HEK293 (cell line): ENCODE measurements around the gene MUC12.

Experiments used
- BCL11A ChIP-seq: fragments of 450-650 bp; formaldehyde crosslinking; IDR thresholded peaks from 2 replicates; pipeline ENCODE4 v1.5.1; 2016; ENCODE audit warnings: low read depth, missing biosample characterization, missing genetic modification characterization
- GLI4 ChIP-seq: fragments of 450-650 bp; formaldehyde crosslinking; IDR thresholded peaks from 2 replicates; pipeline ENCODE4 v1.5.1; 2016; ENCODE audit warnings: missing biosample characterization, missing genetic modification characterization
- GLIS1 ChIP-seq: fragments of 450-650 bp; formaldehyde crosslinking; IDR thresholded peaks from 2 replicates; pipeline ENCODE4 v1.5.1; 2016; ENCODE audit warnings: missing biosample characterization, missing genetic modification characterization
- GLIS2 ChIP-seq: fragments of 450-650 bp; formaldehyde crosslinking; IDR thresholded peaks from 2 replicates; pipeline ENCODE4 v1.5.1; 2016; ENCODE audit warnings: missing biosample characterization, missing genetic modification characterization
- HOXA7 ChIP-seq: sonication (generic); formaldehyde crosslinking; IDR thresholded peaks from 2 replicates; pipeline ENCODE4 v1.8.1; 2022; ENCODE audit warnings: missing genetic modification reagents, borderline replicate concordance
- KLF7 ChIP-seq: fragments of 450-650 bp; formaldehyde crosslinking; IDR thresholded peaks from 2 replicates; pipeline ENCODE4 v1.5.1; 2016; ENCODE audit warnings: missing biosample characterization, missing genetic modification characterization, borderline replicate concordance
- KLF9 ChIP-seq: fragments of 450-650 bp; formaldehyde crosslinking; IDR thresholded peaks from 2 replicates; pipeline ENCODE4 v1.5.1; 2016; ENCODE audit warnings: missing biosample characterization, missing genetic modification characterization, low read depth
- OSR2 ChIP-seq: fragments of 450-650 bp; formaldehyde crosslinking; IDR thresholded peaks from 2 replicates; pipeline ENCODE4 v1.5.1; 2016; ENCODE audit warnings: missing biosample characterization, missing genetic modification characterization
- SP3 ChIP-seq: fragments of 450-650 bp; formaldehyde crosslinking; IDR thresholded peaks from 2 replicates; pipeline ENCODE4 v1.5.1; 2016; ENCODE audit warnings: missing biosample characterization, missing genetic modification characterization
- SP7 ChIP-seq: fragments of 450-650 bp; formaldehyde crosslinking; IDR thresholded peaks from 2 replicates; pipeline ENCODE4 v1.5.1; 2016; ENCODE audit warnings: missing biosample characterization, missing genetic modification characterization
- YY1 ChIP-seq: fragments of 450-650 bp; formaldehyde crosslinking; IDR thresholded peaks from 2 replicates; pipeline ENCODE4 v1.5.1; 2018; ENCODE audit warnings: missing biosample characterization, missing genetic modification characterization
- ZBTB17 ChIP-seq: fragments of 450-650 bp; formaldehyde crosslinking; IDR thresholded peaks from 2 replicates; pipeline ENCODE4 v1.5.1; 2016; ENCODE audit warnings: missing biosample characterization, missing genetic modification characterization
- ZFHX2 ChIP-seq: fragments of 450-650 bp; formaldehyde crosslinking; conservative IDR thresholded peaks from 2 replicates; pipeline ENCODE4 v1.5.1; 2016; ENCODE audit warnings: missing biosample characterization, missing genetic modification characterization
- ZNF157 ChIP-seq: fragments of 450-650 bp; formaldehyde crosslinking; IDR thresholded peaks from 2 replicates; pipeline ENCODE4 v1.5.1; 2016; ENCODE audit warnings: missing biosample characterization, missing genetic modification characterization
- ZNF19 ChIP-seq: fragments of 450-650 bp; formaldehyde crosslinking; IDR thresholded peaks from 2 replicates; pipeline ENCODE4; 2016; ENCODE audit warnings: missing biosample characterization, missing genetic modification characterization, low read depth
- ZNF266 ChIP-seq: fragments of 450-650 bp; formaldehyde crosslinking; IDR thresholded peaks from 2 replicates; pipeline ENCODE4 v1.5.1; 2016; ENCODE audit warnings: missing biosample characterization, missing genetic modification characterization, low read depth
- ZNF302 ChIP-seq: fragments of 450-650 bp; formaldehyde crosslinking; IDR thresholded peaks from 2 replicates; pipeline ENCODE4 v1.5.1; 2016; ENCODE audit warnings: missing biosample characterization, missing genetic modification characterization, low read depth
- ZNF354C ChIP-seq: fragments of 450-650 bp; formaldehyde crosslinking; IDR thresholded peaks from 2 replicates; pipeline ENCODE4 v1.5.1; 2016; ENCODE audit warnings: missing biosample characterization, missing genetic modification characterization, low read depth, borderline replicate concordance
- ZNF560 ChIP-seq: fragments of 450-650 bp; formaldehyde crosslinking; IDR thresholded peaks from 2 replicates; pipeline ENCODE4 v1.5.1; 2017; ENCODE audit warnings: missing biosample characterization, missing genetic modification characterization, borderline replicate concordance
- ZNF596 ChIP-seq: fragments of 450-650 bp; IDR thresholded peaks from 2 replicates; pipeline ENCODE4 v1.5.0; 2018; ENCODE audit warnings: missing biosample characterization, mild to moderate bottlenecking, missing genetic modification characterization, moderate library complexity
- ZNF600 ChIP-seq: fragments of 450-650 bp; formaldehyde crosslinking; IDR thresholded peaks from 2 replicates; pipeline ENCODE4 v1.5.1; 2016; ENCODE audit warnings: missing biosample characterization, missing genetic modification characterization
- ZNF629 ChIP-seq: fragments of 450-650 bp; formaldehyde crosslinking; IDR thresholded peaks from 2 replicates; pipeline ENCODE4 v1.5.1; 2017; ENCODE audit warnings: missing biosample characterization, missing genetic modification characterization
- TF ChIP-seq, protein P1 (sequence below): fragments of 450-650 bp; formaldehyde crosslinking; IDR thresholded peaks from 2 replicates; pipeline ENCODE4 v1.5.1; 2016; ENCODE audit warnings: missing biosample characterization, missing genetic modification characterization
- TF ChIP-seq, protein P2 (sequence below): fragments of 450-650 bp; formaldehyde crosslinking; IDR thresholded peaks from 2 replicates; pipeline ENCODE4 v1.5.1; 2017; ENCODE audit warnings: missing biosample characterization, missing genetic modification characterization
- TF ChIP-seq, protein P3 (sequence below): fragments of 450-650 bp; formaldehyde crosslinking; IDR thresholded peaks from 2 replicates; pipeline ENCODE4 v1.5.1; 2016; ENCODE audit warnings: missing biosample characterization, missing genetic modification characterization
- TF ChIP-seq, protein P4 (sequence below): fragments of 450-650 bp; formaldehyde crosslinking; IDR thresholded peaks from 2 replicates; pipeline ENCODE4 v1.5.1; 2016; ENCODE audit warnings: missing biosample characterization, missing genetic modification characterization
- TF ChIP-seq, protein P5 (sequence below): fragments of 450-650 bp; formaldehyde crosslinking; optimal IDR thresholded peaks from 2 replicates; pipeline ENCODE3; 2016; ENCODE audit warnings: missing biosample characterization, mild to moderate bottlenecking, missing genetic modification characterization
- TF ChIP-seq, protein P6 (sequence below): fragments of 450-650 bp; formaldehyde crosslinking; IDR thresholded peaks from 2 replicates; pipeline ENCODE4 v1.5.1; 2016; ENCODE audit warnings: missing biosample characterization, missing genetic modification characterization

Gene MUC12

DNA sequence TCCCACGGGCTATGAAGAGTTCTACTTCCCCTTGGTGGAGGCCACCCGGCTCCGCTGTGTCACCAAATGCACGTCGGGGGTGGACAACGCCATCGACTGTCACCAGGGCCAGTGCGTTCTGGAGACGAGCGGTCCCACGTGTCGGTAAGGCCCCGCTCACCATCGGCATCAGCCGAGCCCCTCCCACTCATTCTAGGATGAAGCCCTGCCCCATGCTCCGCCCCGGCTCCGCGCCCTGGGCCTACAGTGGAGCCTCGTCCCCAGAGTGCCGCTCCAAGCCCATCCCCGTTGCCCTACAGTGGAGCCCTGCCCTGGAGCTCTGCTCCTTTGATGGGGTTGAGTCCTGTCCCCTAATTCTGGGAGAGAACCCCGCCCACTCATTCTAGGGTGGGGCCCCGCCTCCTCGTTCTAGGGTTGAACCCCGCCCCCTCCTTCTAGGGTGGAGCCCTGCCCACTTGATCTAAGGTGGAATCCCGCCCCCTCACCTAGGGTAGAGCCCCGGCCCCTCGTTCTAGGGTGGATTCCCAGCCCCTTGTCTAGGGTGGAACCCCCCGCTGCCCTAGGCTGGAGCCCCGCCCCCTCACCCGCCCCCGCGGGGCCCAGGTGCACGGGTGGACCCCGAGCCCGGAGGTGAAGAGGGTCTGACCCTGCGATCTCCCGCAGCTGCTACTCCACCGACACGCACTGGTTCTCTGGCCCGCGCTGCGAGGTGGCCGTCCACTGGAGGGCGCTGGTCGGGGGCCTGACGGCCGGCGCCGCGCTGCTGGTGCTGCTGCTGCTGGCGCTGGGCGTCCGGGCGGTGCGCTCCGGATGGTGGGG, 3.4 kb upstream of the MUC12 start (continued):
- TF ChIP-seq ZNF354C (no peak), SP3 (tag by site-specific recombination) (peak; percentile 91), ZNF600 (0 out of 2 replicates have a peak, but pooled peaks have one; percentile 15), ZFHX2 (tag by site-specific recombination) (peak; percentile 90), ZNF19 (tag by site-specific recombination) (no peak), OSR2 (peak; percentile 25; the same call in 1 of the 2 replicates), BCL11A (tag by site-specific recombination) (peak; percentile 66; the same call in 1 of the 2 replicates), YY1 (0 out of 2 replicates have a peak, but pooled peaks have one; percentile 17), ZNF629 (tag by site-specific recombination) (no peak), HOXA7 (CRISPR knock-in tag) (no peak), GLIS1 (tag by site-specific recombination) (peak; percentile 55), GLI4 (tag by site-specific recombination) (no peak), ZBTB17 (tag by site-specific recombination) (0 out of 2 replicates have a peak, but pooled peaks have one; percentile 18), ZNF560 (tag by site-specific recombination) (peak; percentile 68; the same call in 1 of the 2 replicates), ZNF157 (tag by site-specific recombination) (no peak), ZNF596 (tag by site-specific recombination) (peak; percentile 46; the same call in 1 of the 2 replicates), KLF7 (peak; percentile 60; the same call in 1 of the 2 replicates), ZNF302 (tag by site-specific recombination) (no peak), ZNF266 (tag by site-specific recombination) (no peak), SP7 (tag by site-specific recombination) (peak; percentile 63), GLIS2 (tag by site-specific recombination) (peak; percentile 80), KLF9 (tag by site-specific recombination) (peak; percentile 88)
- TF ChIP-seq, protein P1, sequence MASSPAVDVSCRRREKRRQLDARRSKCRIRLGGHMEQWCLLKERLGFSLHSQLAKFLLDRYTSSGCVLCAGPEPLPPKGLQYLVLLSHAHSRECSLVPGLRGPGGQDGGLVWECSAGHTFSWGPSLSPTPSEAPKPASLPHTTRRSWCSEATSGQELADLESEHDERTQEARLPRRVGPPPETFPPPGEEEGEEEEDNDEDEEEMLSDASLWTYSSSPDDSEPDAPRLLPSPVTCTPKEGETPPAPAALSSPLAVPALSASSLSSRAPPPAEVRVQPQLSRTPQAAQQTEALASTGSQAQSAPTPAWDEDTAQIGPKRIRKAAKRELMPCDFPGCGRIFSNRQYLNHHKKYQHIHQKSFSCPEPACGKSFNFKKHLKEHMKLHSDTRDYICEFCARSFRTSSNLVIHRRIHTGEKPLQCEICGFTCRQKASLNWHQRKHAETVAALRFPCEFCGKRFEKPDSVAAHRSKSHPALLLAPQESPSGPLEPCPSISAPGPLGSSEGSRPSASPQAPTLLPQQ (tag by site-specific recombination), result peak; percentile 22; the same call in 1 of the 2 replicates
- TF ChIP-seq, protein P2, sequence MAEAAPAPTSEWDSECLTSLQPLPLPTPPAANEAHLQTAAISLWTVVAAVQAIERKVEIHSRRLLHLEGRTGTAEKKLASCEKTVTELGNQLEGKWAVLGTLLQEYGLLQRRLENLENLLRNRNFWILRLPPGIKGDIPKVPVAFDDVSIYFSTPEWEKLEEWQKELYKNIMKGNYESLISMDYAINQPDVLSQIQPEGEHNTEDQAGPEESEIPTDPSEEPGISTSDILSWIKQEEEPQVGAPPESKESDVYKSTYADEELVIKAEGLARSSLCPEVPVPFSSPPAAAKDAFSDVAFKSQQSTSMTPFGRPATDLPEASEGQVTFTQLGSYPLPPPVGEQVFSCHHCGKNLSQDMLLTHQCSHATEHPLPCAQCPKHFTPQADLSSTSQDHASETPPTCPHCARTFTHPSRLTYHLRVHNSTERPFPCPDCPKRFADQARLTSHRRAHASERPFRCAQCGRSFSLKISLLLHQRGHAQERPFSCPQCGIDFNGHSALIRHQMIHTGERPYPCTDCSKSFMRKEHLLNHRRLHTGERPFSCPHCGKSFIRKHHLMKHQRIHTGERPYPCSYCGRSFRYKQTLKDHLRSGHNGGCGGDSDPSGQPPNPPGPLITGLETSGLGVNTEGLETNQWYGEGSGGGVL (tag by site-specific recombination), result peak; percentile 42
- TF ChIP-seq, protein P3, sequence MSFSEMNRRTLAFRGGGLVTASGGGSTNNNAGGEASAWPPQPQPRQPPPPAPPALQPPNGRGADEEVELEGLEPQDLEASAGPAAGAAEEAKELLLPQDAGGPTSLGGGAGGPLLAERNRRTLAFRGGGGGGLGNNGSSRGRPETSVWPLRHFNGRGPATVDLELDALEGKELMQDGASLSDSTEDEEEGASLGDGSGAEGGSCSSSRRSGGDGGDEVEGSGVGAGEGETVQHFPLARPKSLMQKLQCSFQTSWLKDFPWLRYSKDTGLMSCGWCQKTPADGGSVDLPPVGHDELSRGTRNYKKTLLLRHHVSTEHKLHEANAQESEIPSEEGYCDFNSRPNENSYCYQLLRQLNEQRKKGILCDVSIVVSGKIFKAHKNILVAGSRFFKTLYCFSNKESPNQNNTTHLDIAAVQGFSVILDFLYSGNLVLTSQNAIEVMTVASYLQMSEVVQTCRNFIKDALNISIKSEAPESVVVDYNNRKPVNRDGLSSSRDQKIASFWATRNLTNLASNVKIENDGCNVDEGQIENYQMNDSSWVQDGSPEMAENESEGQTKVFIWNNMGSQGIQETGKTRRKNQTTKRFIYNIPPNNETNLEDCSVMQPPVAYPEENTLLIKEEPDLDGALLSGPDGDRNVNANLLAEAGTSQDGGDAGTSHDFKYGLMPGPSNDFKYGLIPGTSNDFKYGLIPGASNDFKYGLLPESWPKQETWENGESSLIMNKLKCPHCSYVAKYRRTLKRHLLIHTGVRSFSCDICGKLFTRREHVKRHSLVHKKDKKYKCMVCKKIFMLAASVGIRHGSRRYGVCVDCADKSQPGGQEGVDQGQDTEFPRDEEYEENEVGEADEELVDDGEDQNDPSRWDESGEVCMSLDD (tag by site-specific recombination), result 0 out of 2 replicates have a peak, but pooled peaks have one; percentile 51
- TF ChIP-seq, protein P4, sequence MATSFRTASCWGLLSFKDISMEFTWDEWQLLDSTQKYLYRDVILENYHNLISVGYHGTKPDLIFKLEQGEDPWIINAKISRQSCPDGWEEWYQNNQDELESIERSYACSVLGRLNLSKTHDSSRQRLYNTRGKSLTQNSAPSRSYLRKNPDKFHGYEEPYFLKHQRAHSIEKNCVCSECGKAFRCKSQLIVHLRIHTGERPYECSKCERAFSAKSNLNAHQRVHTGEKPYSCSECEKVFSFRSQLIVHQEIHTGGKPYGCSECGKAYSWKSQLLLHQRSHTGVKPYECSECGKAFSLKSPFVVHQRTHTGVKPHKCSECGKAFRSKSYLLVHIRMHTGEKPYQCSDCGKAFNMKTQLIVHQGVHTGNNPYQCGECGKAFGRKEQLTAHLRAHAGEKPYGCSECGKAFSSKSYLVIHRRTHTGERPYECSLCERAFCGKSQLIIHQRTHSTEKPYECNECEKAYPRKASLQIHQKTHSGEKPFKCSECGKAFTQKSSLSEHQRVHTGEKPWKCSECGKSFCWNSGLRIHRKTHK (tag by site-specific recombination), result no peak
- TF ChIP-seq, protein P5, sequence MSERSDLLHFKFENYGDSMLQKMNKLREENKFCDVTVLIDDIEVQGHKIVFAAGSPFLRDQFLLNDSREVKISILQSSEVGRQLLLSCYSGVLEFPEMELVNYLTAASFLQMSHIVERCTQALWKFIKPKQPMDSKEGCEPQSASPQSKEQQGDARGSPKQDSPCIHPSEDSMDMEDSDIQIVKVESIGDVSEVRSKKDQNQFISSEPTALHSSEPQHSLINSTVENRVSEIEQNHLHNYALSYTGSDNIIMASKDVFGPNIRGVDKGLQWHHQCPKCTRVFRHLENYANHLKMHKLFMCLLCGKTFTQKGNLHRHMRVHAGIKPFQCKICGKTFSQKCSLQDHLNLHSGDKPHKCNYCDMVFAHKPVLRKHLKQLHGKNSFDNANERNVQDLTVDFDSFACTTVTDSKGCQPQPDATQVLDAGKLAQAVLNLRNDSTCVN, result peak; percentile 67
- TF ChIP-seq, protein P6, sequence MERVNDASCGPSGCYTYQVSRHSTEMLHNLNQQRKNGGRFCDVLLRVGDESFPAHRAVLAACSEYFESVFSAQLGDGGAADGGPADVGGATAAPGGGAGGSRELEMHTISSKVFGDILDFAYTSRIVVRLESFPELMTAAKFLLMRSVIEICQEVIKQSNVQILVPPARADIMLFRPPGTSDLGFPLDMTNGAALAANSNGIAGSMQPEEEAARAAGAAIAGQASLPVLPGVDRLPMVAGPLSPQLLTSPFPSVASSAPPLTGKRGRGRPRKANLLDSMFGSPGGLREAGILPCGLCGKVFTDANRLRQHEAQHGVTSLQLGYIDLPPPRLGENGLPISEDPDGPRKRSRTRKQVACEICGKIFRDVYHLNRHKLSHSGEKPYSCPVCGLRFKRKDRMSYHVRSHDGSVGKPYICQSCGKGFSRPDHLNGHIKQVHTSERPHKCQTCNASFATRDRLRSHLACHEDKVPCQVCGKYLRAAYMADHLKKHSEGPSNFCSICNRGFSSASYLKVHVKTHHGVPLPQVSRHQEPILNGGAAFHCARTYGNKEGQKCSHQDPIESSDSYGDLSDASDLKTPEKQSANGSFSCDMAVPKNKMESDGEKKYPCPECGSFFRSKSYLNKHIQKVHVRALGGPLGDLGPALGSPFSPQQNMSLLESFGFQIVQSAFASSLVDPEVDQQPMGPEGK (tag by site-specific recombination), result peak; percentile 51; the same call in 1 of the 2 replicates
